Endometrial microvascular endothelial cells (primary cell): Measurements from ENCODE around the gene TMEM128. TPM values are rescaled to one million over a fixed set of nuclear protein-coding genes. Genes with fewer than 3 reads are reported as not detected.

ENCODE experiments used
- in situ Hi-C: cut with HindIII; loops from 2 replicates; pipeline ENCODE4 v1.10.0; 2017; ENCODE audit warnings: low sequenced_read_pairs, low pct_unique_long_range_greater_than_20kb; ENCODE audit errors: inconsistent ontology term
- total RNA-seq: library from RNA; depleted of rRNA; stranded (reverse); fragments of >200 nt; gene quantifications from one replicate; pipeline ENCODE4 v1.2.3, GENCODE V29; 2015; ENCODE audit errors: inconsistent ontology term

TMEM128 gene, protein sequence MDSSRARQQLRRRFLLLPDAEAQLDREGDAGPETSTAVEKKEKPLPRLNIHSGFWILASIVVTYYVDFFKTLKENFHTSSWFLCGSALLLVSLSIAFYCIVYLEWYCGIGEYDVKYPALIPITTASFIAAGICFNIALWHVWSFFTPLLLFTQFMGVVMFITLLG
- 21.6 TPM for total RNA-seq

DNA sequence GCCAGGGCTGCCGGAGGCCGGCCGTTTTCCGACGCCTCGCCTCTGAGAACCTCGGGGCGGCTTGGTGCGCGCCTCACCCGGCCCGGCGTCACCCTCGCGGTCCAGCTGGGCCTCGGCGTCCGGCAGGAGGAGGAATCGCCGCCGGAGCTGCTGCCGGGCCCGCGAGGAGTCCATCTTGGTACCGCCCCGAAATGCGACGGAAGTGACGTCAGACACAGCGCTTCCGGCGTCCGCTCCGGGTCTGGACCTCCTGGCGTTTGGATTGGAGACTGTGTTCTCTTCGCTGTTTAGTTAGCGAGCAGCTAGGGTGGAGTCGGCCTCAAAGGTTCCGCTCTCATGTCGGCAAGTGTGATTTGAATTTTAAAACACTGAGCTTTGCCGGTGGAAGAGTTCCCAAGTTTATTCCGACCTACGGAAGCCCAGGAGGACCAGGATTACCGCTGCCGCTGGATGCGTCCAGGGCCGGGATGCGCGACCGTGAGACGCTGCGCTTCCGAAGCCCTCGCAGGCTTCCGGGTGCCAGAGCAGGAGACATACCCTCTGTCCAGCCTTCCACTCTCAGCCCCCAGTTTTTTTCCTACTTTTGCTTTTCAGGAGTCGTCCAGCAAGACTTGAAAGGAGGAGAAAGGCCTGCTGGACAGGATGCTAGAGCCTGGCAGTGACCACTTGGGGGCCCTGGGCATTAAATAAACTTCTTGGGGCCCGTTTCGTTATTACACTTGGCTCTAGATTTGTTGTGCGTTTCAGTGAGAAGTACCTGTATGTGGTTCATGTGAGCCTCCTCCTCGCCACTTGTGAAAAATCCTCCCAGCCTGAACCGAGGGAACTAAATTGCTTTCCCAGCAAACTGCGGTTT, at the start of gene TMEM128:
Gene TMEM128 (minus strand): TSS at position 195 of the 856 bp plus-strand sequence. CDS start 21 bp downstream, at position 174.
- in situ Hi-C loops: no loop called here

- in situ Hi-C loops: no loop called here
Measured at GRCh38 chr4:4296283-4296846, 48.3 kb upstream of the TMEM128 start.

DNA sequence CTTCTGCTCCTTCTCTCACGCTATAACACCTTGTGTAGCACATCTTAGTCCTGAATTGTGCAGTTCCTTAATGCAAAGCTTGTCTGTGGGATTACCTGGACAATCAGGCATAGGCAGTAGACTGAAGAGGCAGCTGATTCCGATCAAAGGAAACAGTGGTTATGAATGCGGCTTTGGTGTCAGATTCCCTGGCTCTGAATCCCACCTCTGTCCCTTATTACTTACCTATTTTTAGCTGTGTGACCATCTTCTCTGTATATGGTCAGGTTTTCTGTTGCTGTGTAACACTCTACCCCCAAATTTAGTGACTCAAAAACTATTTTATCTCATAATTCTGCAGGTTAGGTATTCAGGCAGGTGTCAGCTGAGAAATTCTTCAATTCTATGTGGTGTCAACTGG, 45.3 kb upstream of the TMEM128 start:
- in situ Hi-C loops: no loop called here

GRCh38 chr4:4289941-4290850, 42.2 kb upstream of the TMEM128 start, which contains the start of the genes LYAR and ZBTB49:
Gene LYAR (minus strand): TSS chr4:4290154. CDS start chr4:4283742, 6,412 bp downstream.
Gene ZBTB49 (plus strand): TSS chr4:4290251. CDS start chr4:4299946, 9,695 bp downstream.
- in situ Hi-C loops: no loop called here

GRCh38 chr4:4289597-4289940, 41.5 kb upstream of the TMEM128 start:
- in situ Hi-C loops: no loop called here

GRCh38 chr4:4289055-4289454, 41.0 kb upstream of the TMEM128 start:
- in situ Hi-C loops: no loop called here

- in situ Hi-C loops: no loop called here
Measured at GRCh38 chr4:4288098-4288497, 40.1 kb upstream of the TMEM128 start.

DNA sequence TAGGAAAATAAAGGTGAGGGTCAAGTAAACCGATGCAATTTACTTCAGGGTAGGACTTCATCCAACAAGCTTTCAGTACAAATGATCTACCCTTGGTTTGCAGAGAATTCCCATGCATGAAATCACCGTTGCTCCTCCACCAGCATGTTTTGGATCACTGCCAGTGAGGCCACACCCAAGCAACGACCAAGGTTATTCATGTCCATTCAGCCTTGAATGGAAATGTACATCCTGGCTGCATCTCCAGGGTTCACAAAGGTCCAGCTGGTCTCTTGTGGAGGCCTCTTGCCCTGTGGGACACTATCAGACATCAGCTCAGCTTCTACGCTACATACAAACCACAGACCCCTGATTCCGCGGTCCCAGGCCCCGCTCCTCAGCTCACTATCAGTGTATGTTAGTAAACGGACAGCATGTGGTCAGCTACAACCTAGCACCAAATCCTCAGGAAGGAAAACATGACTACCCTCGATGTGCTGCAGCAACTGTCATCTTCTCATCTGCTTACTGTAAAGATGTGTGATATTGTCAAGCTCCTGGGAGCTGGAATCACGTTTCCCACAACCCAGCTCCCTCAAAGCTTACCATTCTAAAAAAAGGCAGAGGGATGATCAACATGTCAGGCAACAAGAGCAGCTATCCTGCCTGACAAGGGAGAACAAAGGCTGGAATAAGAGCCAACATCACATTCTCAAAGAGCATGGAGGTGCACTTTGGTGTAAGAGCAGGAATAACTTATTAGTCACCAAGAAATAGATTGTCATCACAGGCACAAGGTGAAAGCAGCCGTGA, 37.0 kb upstream of the TMEM128 start:
- in situ Hi-C loops: no loop called here

- in situ Hi-C loops: no loop called here
Measured at GRCh38 chr4:4281787-4282186, 33.8 kb upstream of the TMEM128 start.

DNA sequence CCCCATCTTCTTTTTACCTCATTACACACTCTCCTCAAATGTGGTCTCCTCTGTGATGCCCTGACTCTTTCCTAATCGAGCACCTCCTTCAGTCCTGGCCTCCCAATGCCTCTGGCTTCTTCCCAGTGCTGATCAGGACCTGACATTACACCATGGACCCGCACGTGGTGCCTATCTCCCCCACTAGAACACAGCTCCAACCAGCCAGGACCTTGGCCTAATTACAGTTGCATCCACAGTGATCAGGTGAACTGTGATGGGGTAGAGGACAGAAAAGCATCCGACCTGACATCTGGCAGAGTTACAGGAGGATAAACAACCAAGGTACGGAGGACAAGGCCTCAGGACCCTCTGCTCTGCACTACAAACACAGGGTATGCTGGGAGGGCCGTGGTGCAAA, 29.5 kb upstream of the TMEM128 start:
- in situ Hi-C loops: no loop called here

DNA sequence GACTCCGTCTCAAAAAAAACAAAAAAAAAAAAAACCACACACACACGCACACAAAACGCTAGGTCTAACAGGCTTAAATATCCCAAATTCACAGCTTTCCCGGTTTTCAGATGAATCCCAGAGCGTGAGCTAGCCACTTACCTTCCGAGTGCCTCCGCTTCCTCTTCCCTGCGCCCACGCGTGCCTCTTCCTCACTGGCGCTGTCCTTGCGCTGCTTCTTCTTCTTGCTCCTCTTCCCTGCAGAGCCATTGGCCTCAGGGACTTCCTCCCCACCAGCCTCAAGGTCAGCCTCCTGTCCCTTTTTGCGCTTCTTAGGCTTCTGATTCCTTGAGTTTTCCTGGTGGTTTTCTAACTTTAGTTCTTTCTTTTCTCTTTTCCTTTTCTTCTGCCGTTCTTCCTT, 26.2 kb upstream of the TMEM128 start:
- in situ Hi-C loops: no loop called here

DNA sequence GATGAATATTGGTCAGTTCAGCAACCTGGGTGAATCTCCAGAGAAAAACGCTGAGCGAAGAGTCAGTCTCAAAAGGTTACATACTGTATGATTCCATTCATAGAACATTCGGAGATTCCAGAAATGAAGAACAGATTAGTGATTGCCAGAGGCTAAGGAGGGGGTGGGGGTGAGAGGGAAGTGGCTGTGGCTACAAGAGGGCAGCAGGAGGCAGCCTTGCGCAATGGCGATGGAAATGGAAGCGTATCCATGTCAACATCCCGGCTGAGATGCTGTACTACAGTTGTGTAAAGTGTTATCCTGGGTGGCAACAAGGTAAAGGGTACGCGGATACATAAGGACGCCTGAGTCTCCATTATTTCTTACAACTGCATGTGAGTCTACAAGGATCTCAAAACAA, 23.9 kb upstream of the TMEM128 start:
- in situ Hi-C loops: no loop called here

DNA sequence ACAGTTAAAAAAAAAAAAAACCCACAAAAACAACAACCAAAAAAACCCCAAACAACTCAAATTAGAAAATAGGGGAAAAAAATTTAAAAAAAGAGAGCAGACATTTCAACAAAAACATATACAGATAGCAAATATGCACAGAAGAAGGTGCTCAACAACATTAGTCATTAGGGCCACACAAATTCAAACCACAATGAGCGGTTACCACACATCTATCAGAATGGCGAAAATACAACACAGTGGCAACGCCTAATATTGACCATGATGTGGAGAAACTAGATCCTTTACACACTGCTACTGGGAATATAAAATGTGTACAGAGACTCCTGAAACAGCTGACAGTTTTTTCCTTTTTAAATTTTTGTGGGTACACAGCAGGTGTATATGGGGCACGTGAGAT, 22.5 kb upstream of the TMEM128 start:
- in situ Hi-C loops: no loop called here

DNA sequence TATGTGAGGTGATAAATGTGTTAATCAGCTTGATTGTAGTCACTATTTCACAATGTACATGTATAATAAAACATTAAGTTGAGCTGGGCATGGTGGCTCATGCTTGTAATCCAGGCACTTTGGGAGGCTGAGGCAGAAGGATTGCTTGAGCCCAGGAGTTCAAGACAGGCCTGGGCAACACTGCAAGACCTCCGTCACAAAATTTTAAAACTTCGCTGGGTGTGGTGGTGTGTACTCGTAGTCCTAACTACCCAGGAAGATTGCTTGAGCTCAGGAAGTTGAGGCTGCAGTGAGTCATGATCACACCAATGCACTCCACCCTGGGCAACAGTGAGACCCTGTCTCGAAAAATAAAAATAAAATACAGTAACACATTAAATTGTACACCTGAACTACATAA, 21.8 kb upstream of the TMEM128 start:
- in situ Hi-C loops: no loop called here

- in situ Hi-C loops: no loop called here
Measured at GRCh38 chr4:4269331-4269731, 21.3 kb upstream of the TMEM128 start.

GRCh38 chr4:4268776-4269175, 20.8 kb upstream of the TMEM128 start:
- in situ Hi-C loops: no loop called here

DNA sequence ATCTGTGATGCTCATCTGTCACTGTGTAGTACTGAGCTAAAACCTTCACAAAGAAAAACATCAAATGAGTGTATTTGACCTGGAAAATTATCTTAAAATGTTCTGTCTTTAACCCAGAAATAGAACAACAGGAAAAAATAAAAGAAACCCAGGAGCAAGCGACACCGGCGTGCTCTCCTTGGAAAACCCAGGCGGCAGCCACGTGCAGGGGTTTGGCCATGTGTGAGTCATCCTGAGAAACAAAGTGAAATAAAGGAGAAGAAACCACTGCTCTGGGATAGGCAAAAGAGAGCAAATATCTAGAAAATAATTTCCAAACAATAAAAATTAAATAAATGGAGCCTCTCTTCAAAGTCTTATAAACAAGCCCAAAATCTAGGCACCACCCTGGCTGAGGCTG, 20.0 kb upstream of the TMEM128 start:
- in situ Hi-C loops: no loop called here

DNA sequence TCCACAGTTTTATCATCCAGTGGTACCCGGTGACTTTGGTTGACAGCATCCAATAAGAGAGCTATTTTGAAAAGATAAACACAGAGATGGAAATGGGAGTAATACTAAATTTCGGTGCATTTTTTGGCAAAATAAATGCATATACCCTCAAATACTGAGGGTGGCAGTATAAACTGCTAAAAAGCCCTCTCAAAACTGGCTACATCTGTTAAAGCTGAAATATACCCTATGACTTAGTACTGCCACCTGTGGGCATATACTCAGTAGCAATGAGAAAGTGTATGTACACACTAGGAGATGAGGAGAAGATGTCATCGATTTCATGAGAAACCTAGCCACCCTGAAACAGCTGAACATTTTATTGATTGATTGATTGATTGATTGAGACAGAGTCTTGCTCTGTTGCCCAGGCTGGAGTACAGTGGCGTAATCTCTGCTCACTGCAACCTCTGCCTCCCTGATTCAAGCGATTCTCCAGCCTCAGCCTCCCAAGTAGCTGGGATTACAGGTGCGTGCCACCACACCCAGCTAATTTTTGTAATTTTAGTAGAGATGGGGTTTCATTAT, 12.2 kb upstream of the TMEM128 start:
- in situ Hi-C loops: no loop called here
